OCI-M1 (cell line): ENCODE results near the gene CCDC192.
"Not testable (repeated sequence)": the region's sequence is repeated elsewhere in the genome, so short reads cannot be mapped to it uniquely, and the experiment has no call there.

Experiments used
- DNase-seq: peaks from one replicate; lab custom pipeline; 2025; lab: John Stamatoyannopoulos, UW

CCDC192 gene, protein sequence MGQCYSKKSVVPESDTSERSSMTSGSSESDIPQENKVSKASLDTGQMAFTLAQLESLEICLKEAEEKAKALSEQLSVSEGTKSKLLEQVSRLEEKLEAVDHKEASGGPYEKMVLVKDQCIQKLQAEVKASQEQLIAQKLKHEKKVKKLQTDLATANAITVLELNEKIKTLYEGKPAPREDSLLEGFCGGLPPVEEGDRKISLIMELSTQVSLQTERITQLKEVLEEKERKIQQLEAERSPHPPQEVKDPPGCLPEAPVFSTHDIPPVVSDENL

DNA sequence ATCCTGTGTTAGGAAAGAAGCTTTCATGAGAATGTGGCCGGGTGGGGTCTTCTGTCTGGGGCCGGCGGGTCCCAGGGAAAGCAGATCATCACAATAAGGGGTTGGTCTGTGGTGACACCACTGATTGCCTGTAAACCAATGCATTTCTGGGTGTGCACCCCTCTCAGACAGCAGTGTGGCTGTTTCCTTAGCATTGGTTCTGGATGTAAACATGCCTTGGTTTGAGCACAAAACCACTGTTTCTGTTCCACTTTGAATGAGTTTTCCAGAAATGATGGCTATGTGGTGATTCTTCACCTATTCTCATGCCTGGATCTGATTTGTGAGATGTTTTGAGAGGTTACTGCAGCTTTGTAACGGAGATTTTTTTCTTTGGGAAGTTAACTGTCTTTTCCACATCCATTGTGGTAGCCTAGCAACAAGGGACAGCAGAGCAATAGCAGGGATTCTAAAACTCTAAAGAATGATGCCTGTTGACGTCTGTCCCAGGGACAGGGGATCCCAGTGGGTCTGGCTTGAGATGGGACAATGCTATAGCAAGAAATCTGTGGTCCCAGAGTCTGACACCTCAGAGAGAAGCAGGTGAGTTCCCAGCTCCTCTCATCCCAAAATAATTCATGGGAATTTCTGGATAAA lies at the start of gene CCDC192:
TSS of gene CCDC192 (plus strand) at position 466 of the 636 bp plus-strand sequence. CDS start at position 521, 55 bp downstream.
- no peak for DNase-seq

GRCh38 chr5:127656825-127657224 lies 46.4 kb upstream of the CCDC192 start:
- DNase-seq: no peak

GRCh38 chr5:127660047-127660733 lies 43.0 kb upstream of the CCDC192 start:
- no peak for DNase-seq

GRCh38 chr5:127664093-127664492 lies 39.1 kb upstream of the CCDC192 start:
- no peak for DNase-seq

GRCh38 chr5:127665641-127666040 lies 37.5 kb upstream of the CCDC192 start:
- DNase-seq: no peak

DNA sequence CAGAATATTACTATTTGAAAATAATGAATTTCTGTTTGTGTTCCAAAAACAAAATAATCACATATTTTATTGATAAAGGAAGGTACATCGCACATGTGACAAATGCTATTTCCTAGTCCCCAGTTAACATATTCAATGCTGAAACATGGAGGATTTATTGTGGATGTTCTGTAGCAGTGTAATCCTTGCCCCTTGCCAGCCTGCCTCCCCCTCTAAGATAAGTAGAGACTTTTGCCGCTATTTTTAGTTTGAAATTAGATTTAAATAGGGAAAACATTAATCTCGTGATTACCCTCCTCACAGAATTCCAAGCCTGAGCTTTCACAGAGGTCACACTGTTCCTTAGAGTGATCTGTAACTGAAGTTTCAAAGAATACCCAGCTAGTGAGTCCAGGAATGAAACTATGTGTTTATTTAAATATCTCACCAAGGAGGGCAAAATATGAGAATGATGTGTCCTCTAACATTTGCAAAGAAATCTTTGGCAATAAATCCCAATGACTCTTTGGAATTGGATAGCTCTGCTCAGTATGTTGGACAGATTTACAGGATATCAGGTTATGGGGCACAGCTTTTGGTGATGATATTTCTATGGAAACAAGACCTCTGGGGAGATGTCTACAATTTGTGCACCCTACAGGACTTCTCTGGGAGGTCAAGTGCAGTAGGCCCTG lies 37.0 kb upstream of the CCDC192 start:
- no peak for DNase-seq

- DNase-seq: no peak
Observed at GRCh38 chr5:127667926-127668325, 35.3 kb upstream of the CCDC192 start.

DNA sequence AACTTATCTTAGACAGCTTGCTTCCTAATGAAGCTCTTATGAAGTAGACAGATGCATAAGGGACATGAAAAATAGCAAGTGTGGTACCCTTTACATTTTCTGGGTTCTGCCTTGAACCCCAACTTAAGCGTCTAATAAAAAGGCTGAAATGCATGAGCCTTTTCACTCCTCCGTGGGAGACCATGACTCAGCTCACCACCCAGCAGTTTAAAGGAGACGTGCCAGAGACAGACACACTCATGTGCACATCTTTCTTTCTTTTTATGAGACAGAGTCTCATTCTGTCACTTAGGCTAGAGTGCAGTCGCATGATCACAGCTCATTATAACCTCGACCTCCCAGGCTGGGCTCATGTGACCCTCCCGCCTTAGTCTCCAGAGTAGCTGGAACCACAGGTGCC lies 32.0 kb upstream of the CCDC192 start:
- no peak for DNase-seq

DNA sequence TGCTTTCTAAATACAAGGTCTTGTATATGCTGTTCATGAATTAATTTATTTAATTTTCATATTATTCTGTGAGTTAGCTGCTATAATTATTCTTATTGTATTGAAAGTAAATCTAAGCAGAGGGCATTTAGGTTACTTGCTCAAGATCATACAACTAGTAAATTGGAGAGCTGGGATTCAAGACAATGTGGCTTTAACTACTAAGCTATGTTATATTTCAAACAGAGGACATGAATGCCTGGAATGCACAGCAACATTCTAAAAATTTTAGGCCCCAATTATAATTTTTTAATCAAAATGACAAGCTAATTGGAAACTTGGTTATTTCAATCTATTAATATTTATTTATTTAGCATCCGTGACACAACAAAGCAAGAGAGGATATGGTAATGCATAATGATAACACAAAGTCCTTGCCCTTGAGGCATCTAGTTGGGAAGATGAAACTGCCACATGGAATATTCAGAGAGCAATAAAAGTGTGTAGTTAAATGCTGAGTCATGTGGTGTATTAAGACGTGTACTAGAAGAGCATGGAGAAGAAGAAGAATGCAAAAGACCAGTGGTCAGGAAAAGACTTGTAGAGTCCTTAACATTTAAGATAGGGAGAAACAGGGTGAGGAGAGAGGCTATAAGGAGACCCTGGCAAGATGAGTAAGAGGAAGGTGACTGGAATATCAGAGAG lies 29.9 kb upstream of the CCDC192 start:
- DNase-seq: no peak

GRCh38 chr5:127676951-127677350 lies 26.2 kb upstream of the CCDC192 start:
- DNase-seq: not testable (repeated sequence)

- not testable (repeated sequence) for DNase-seq
Observed at GRCh38 chr5:127679691-127680330, 23.4 kb upstream of the CCDC192 start.

DNA sequence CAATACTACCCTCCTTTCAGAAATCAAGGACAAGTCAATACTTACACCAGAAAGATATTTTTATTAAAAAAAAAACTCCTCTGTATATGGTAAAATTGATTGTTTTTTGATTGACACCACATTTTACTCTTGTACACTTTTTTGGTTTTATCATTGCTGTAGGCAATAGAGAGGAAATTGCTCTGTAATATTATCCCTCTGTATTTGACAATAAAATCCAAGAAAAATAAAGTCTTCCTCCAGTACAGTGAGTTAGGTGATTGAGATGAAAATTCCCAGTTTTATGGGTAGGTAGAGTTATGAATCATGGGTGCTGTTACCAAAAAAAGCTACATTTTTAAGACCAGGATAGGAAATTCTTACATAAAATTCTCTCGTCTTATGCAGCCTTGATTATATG lies 22.6 kb upstream of the CCDC192 start:
- DNase-seq: no peak

DNA sequence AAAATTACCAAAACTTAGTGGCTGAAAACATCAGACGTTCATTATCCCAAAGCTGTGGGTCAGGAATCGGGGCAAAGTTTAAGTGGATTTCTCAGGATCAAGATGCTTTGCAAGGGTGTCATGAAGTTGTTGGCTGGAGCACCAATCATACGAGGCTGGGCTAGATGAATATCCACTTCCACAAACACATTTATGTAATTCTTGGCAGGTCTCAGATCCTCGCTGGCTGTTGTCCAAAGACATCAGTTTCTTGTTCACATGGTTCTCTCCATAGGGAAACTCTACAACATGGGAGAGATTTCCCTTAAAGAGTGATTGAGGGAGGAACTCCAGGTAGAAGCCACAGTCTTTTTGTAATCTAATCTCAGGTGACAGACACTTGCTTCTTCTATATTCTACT lies 20.2 kb upstream of the CCDC192 start:
- no peak for DNase-seq

DNA sequence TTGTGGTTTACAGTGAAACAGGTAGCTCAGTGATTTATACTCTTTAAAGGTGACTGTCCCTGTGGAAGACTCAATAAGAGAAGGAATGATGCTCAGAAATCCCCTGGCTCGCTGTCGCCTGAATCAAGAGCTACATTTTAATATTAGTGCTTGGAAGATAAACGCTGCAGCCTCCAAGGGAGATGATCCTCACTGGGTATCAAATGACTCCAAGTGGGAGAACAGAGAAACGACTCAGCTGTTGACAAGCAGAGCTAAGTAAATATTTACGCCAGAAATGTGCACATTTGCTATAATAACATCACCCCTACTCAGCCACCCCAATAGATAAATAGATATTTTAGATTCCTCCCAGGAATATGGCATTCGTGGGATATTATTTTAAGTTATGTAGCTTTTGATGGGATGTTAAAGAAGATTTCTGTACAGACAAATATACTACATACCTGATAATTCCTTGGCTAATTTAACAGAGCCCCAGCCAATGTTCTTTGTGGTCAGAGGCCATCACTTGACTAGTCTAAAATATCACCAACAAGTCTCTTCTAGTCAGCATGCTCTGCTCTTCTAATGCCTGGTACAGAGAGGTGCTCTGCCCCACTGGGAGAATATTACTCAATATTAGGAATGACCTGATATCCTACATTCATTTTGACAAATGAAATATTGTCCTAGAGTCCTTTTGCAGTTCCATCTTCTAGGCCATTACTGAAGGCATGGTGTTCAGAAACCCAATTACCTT lies 18.3 kb upstream of the CCDC192 start:
- no peak for DNase-seq

- DNase-seq: no peak
Observed at GRCh38 chr5:127685662-127686061, 17.5 kb upstream of the CCDC192 start.

GRCh38 chr5:127686424-127686823 lies 16.8 kb upstream of the CCDC192 start:
- no peak for DNase-seq

DNA sequence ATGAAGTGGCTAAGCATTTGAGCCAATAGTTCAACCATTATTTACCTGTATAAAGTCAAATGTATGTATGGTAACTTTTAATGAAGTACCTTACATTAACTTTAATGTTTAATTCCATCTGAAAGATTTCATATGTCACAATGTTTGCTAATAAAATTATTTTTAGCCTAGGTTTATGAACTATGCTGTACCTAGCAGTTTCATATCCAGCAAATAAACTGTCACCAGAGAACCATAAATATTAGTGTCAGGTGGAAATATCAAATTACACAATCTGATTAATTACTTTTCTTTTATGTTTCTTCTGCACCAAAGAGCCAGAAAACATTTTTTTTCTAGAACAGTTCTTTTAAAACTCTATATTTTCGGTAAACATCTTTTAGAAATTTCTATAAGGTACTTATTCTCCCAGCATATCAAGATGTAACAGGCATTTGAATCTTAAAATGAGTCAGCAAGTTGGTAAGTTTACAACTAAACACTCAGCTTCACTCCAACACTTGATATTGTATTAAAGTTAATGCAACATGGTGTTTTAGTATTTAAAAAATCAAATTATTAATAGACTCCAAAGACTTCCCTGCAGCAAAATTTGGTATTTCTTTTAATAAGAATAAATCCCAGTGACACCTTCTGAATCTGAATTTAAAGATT lies 8.5 kb upstream of the CCDC192 start:
- DNase-seq: no peak

DNA sequence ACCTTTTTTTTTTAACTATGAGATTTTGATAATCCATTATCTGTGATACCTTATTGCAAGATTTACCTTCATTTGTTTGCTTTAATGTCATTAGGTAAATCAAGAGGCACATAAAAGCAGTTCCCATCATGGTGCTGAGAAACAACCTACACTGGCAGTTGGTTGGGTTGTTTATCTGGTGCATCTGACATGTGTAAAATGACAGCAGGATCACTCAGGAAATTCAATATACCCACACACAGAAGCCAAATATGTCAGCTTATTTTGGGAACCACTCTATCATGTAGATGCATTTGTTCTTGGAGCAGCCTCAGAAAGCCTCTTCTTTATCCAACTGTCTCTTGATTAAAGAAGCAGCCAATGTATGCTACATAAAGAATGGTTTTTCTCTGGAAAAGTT lies 7.8 kb upstream of the CCDC192 start:
- no peak for DNase-seq

GRCh38 chr5:127696683-127697082 lies 6.5 kb upstream of the CCDC192 start:
- DNase-seq: no peak

- DNase-seq: no peak
Observed at GRCh38 chr5:127697894-127698600, 5.1 kb upstream of the CCDC192 start.
